T-cell (primary cell): ENCODE results near the gene TSNAX. TPM values are rescaled to one million over a fixed set of nuclear protein-coding genes. Genes with fewer than 3 reads are reported as not detected.

ENCODE experiments used
- ATAC-seq, 4 experiments: fragments of 200-7000 bp in 3 of 4; fragments of 150-1000 bp in 1 of 4; cut with Tn5 transposase; replicated peaks in 1 of 4; 1 replicate in 3 of 4; 2 replicates in 1 of 4; pipeline ENCODE4 v1.10.0; 2021; ENCODE audit warnings: moderate library complexity in 3 of 4, mild to moderate bottlenecking in 2 of 4, moderate number of reproducible peaks in 1 of 4
- CTCF ChIA-PET, 2 donors: fragments of 300-600 bp; sonication (Branson Sonifier 250); formaldehyde crosslinking; loops; one replicate each; lab custom pipeline; 2022; ENCODE audit warnings: antibody characterized with exemption in 2 of 2; lab: Charles Lee
- POLR2A ChIA-PET, 2 donors: fragments of 300-600 bp; sonication (Branson Sonifier 250); formaldehyde crosslinking; loops; one replicate each; lab custom pipeline; 2022; ENCODE audit warnings: antibody characterized with exemption in 2 of 2; lab: Charles Lee
- DNase-seq, 35 experiments: peaks; one replicate each; pipeline versions ENCODE4 v3.0.0 to v3.0.0-alpha.2; 2013 to 2023
- H3K27ac ChIP-seq: one replicate; pipeline ENCODE4 v1.5.1; 2013; ENCODE audit warnings: low read length
- H3K27me3 ChIP-seq, 2 experiments: replicated peaks in 1 of 2; 1 replicate in 1 of 2; 2 replicates in 1 of 2; pipeline versions ENCODE4 v1.6.1 to v1.7.0; 2013; ENCODE audit warnings: low read length in 1 of 2, mixed read lengths in 1 of 2; ENCODE audit not compliant: control insufficient read depth in 2 of 2, insufficient read depth in 2 of 2; ENCODE audit errors: extremely low read depth in 1 of 2
- H3K36me3 ChIP-seq, 2 donors: 1 replicate in 1 of 2; 2 replicates in 1 of 2; pipeline versions ENCODE4 v1.6.1 to v1.7.0; 2013; ENCODE audit warnings: low read length in 1 of 2; ENCODE audit not compliant: control insufficient read depth in 2 of 2, insufficient read depth in 1 of 2; ENCODE audit errors: extremely low read depth in 1 of 2
- H3K4me1 ChIP-seq, 2 experiments: 1 replicate in 1 of 2; 2 replicates in 1 of 2; pipeline versions ENCODE4 v1.6.1 to v1.7.0; 2013; ENCODE audit warnings: low read length in 2 of 2, mixed read lengths in 1 of 2; ENCODE audit not compliant: insufficient read depth in 2 of 2, control insufficient read depth in 1 of 2; ENCODE audit errors: extremely low read depth in 1 of 2
- H3K4me3 ChIP-seq, 2 donors: 1 replicate in 1 of 2; 2 replicates in 1 of 2; pipeline versions ENCODE4 v1.5.1 to v1.7.0; 2013; ENCODE audit warnings: mild to moderate bottlenecking in 2 of 2, low read length in 1 of 2, moderate library complexity in 1 of 2; ENCODE audit not compliant: control insufficient read depth in 1 of 2; ENCODE audit errors: extremely low read depth in 1 of 2
- H3K9me3 ChIP-seq: 2 replicates; pipeline ENCODE4 v1.7.0; 2013
- H3K27ac Mint-ChIP-seq, 2 donors: one replicate each; pipeline ENCODE4 v1.8.0; 2020 to 2021; ENCODE audit warnings: mild to moderate bottlenecking in 2 of 2, mixed read lengths in 2 of 2
- H3K27me3 Mint-ChIP-seq, 2 donors: one replicate each; pipeline ENCODE4 v1.8.0; 2021 to 2022; ENCODE audit warnings: mixed read lengths in 2 of 2
- H3K36me3 Mint-ChIP-seq: one replicate; pipeline ENCODE4 v1.8.0; 2021; ENCODE audit warnings: mixed read lengths
- H3K4me1 Mint-ChIP-seq, 3 donors: one replicate each; pipeline ENCODE4 v1.8.0; 2020 to 2022; ENCODE audit warnings: mixed read lengths in 3 of 3, mild to moderate bottlenecking in 1 of 3
- H3K4me3 Mint-ChIP-seq, 3 donors: one replicate each; pipeline ENCODE4 v1.8.0; 2020 to 2022; ENCODE audit warnings: mild to moderate bottlenecking in 3 of 3, mixed read lengths in 3 of 3, moderate library complexity in 3 of 3
- H3K9me3 Mint-ChIP-seq, 3 donors: one replicate each; pipeline ENCODE4 v1.8.0; 2020 to 2022; ENCODE audit warnings: mixed read lengths in 3 of 3
- WGBS: methylation state at CpG from one replicate; pipeline ENCODE4 v1.1.5; 2013; ENCODE audit warnings: missing lambda C conversion rate; ENCODE audit not compliant: insufficient coverage; 5-methylcytosine and 5-hydroxymethylcytosine counted together
- total RNA-seq, 35 experiments: library from RNA in 6 of 35; stranded (reverse) in 6 of 35; fragments of 120-200 nt in 1 of 35; gene quantifications; one replicate each; pipeline versions ENCODE4 v1.2.1 to v1.2.4 and lab custom pipeline; 2013 to 2026

The TSNAX gene
- total RNA-seq, 5 donors from 2014 or later (not counting 1 experiment from before 2014, with no cell fraction given): 31.0 to 40.6 (median 35.0) TPM

DNA sequence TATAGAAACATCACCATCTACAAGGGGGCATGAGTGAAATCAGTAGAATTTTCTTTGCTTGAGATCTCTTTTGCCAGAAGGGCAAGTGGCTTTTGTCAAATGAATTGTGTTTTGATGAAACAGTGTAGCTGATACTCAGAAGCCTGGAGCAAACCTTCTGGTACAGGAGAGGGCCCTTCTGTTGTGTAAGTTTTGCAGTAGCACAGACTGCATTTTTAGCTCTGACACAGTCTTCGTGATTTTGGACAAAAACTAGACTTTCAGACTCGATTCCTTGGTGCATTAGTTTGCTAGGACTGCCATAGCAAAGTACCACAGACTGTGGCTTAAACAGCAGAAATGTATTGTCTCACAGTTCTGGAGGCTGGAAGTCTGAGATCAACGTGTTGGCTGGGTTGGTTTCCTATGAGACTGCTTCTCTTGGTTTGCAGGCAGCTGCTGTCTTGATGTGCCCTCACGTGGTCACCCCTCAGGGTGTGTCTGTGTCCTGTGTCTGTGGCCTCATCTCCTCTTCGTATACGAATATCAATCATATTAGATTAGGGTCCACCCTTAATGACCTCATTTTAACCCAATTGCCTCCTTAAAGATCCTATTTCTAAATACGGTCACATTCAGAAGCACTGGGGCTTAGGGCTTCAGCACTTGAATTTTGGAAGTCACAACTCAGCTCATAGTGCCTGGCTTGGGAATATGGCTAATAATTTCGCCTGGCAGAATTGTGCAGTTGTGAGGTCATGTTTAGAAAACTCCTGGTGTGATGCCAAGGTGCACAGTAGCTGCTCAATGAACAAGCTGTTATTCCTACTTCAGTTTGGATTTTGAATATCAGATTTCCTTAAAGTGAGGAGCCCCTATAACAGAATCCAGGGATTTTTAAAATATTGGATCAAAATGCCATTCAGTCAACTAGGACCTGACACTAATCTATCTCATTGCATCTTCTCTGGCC lies 77.0 kb downstream of the TSNAX start:
- H3K27ac ChIP-seq: no peak overlapping the region
- ChIA-PET POLR2A (interaction anchor here in 1 of 2 donors (0.7 kb wide), 1 partner anchor 183 kb away, joined by 3 read pairs; the partner anchor contains the start of gene EGLN1), CTCF (interaction anchor here (0.6 to 2.0 kb wide), 7 partner anchors 11 to 248 kb away, joined by 3 to 7 read pairs (median 4); no protein-coding TSS in a partner anchor)
- no peak overlapping the region for H3K4me3 Mint-ChIP-seq
- peak in 3 of 35 experiments; percentile 11 to 16 (median 12) for DNase-seq
- peaks cover 9 to 16% (median 14%) of the 10 kb centered on the region in 3 donors for H3K4me1 Mint-ChIP-seq
- H3K4me1 ChIP-seq: peaks cover 4% of the 10 kb centered on the region in 2 experiments
- no peaks in the 10 kb centered on the region for H3K9me3 ChIP-seq
- no peak overlapping the region for H3K4me3 ChIP-seq
- no peaks in the 10 kb centered on the region for H3K36me3 Mint-ChIP-seq
- ATAC-seq: no peak
- H3K27me3 Mint-ChIP-seq: no peaks in the 10 kb centered on the region
- H3K9me3 Mint-ChIP-seq: no peaks in the 10 kb centered on the region
- H3K27me3 ChIP-seq: no peaks in the 10 kb centered on the region
- 55% methylated on average over 8 of the region's 8 CpGs for WGBS
- peak overlapping the region in 1 of 2 donors; percentile 60 for H3K27ac Mint-ChIP-seq
- no peaks in the 10 kb centered on the region for H3K36me3 ChIP-seq

DNA sequence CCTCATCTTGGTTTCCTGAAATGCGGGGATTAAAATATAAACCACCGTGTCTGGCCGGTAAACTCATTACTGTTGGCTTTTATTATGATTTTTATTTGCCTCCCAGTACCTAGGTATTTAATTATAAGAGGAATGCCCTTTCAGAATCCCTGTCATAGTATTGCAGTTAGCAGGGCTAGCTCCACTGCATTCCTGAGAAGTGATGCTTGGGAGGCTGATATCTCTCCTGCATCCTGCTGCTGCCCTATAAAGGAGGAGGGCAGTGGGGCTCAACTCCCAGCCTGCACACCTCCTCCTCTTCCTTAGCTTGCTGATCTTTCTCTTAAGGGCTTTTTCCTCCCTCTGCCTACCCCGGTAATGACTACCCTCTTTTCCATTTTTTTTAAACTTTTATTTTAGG lies 78.2 kb downstream of the TSNAX start:
- Mint-ChIP-seq H3K9me3 (no peaks in the 10 kb centered on the region), H3K4me1 (peaks cover 21 to 29% (median 26%) of the 10 kb centered on the region in 3 donors), H3K27ac (no peak overlapping the region), H3K27me3 (no peaks in the 10 kb centered on the region), H3K36me3 (no peaks in the 10 kb centered on the region), H3K4me3 (no peak overlapping the region)
- Histone ChIP-seq H3K36me3 (no peaks in the 10 kb centered on the region), H3K27me3 (no peaks in the 10 kb centered on the region), H3K4me1 (peaks cover 10 to 14% of the 10 kb centered on the region in 2 experiments), H3K4me3 (no peak overlapping the region), H3K27ac (no peak overlapping the region), H3K9me3 (no peaks in the 10 kb centered on the region)
- ATAC-seq (no peak), DNase-seq (no peak)
- 100% methylated on average over 1 of the region's 4 CpGs for WGBS
- ChIA-PET POLR2A (no interaction called here), CTCF (interaction anchor here in 1 of 2 donors (0.7 to 2.0 kb wide), 6 partner anchors 10 to 249 kb away, joined by 3 to 7 read pairs (median 5); no protein-coding TSS in a partner anchor)

DNA sequence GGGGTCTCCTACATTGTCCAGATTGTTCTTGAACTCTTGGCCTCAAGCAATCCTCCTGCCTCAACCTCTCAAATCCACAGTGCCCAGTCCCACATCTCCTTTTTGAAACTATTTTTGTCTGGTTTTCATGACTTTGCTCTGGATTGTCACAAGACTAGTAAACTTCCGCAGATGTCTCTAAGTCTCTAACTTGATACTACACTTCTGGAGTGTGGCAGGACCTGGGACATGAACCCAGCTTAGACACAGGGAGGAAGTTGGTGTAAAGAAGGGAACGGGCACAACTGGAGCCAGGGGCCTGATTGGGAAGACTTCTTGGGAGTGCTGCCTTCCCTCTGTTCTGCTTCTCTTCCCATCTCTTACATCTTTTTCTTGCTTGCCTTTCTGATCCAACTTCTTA lies 81.9 kb downstream of the TSNAX start:
- Histone ChIP-seq H3K36me3 (no peaks in the 10 kb centered on the region), H3K9me3 (no peaks in the 10 kb centered on the region), H3K27me3 (no peaks in the 10 kb centered on the region), H3K4me1 (peaks cover 37 to 39% of the 10 kb centered on the region in 2 experiments), H3K4me3 (no peak overlapping the region), H3K27ac (no peak overlapping the region)
- Mint-ChIP-seq H3K9me3 (peaks cover 5 to 13% (median 6%) of the 10 kb centered on the region in 3 donors), H3K4me3 (no peak overlapping the region), H3K27ac (peak overlapping the region; percentile 87 to 93), H3K27me3 (no peaks in the 10 kb centered on the region), H3K4me1 (peaks cover 51 to 56% (median 51%) of the 10 kb centered on the region in 3 donors), H3K36me3 (no peaks in the 10 kb centered on the region)
- POLR2A ChIA-PET: interaction anchor here in 1 of 2 donors (0.7 kb wide), 1 partner anchor 248 kb away, joined by 3 read pairs; no protein-coding TSS in a partner anchor
- CTCF ChIA-PET: no interaction called here
- WGBS: no CpG with 5 or more reads among the region's 2 CpGs
- DNase-seq: no peak
- no peak for ATAC-seq

GRCh38 chr1:231611111-231611510 lies 82.6 kb downstream of the TSNAX start:
- Mint-ChIP-seq H3K4me3 (peak overlapping the region in 1 of 3 donors; percentile 76), H3K27ac (peak overlapping the region; percentile 87 to 93), H3K36me3 (no peaks in the 10 kb centered on the region), H3K9me3 (peaks cover 5 to 13% (median 6%) of the 10 kb centered on the region in 3 donors), H3K4me1 (peaks cover 54 to 61% (median 54%) of the 10 kb centered on the region in 3 donors), H3K27me3 (no peaks in the 10 kb centered on the region)
- 92% methylated on average over 2 of the region's 5 CpGs for WGBS
- Histone ChIP-seq H3K27ac (no peak overlapping the region), H3K27me3 (no peaks in the 10 kb centered on the region), H3K9me3 (no peaks in the 10 kb centered on the region), H3K4me3 (no peak overlapping the region), H3K36me3 (no peaks in the 10 kb centered on the region), H3K4me1 (peaks cover 37 to 39% of the 10 kb centered on the region in 2 experiments)
- CTCF ChIA-PET: interaction anchor here in 1 of 2 donors (0.8 kb wide), 1 partner anchor 15 kb away, joined by 3 read pairs; no protein-coding TSS in a partner anchor
- ATAC-seq: no peak
- DNase-seq: no peak
- POLR2A ChIA-PET: interaction anchor here in 1 of 2 donors (0.7 kb wide), 1 partner anchor 248 kb away, joined by 3 read pairs; no protein-coding TSS in a partner anchor

GRCh38 chr1:231611851-231612250 lies 83.4 kb downstream of the TSNAX start:
- peak overlapping the region in 2 of 3 donors; percentile 69 to 76 for H3K4me3 Mint-ChIP-seq
- no peaks in the 10 kb centered on the region for H3K36me3 Mint-ChIP-seq
- Histone ChIP-seq H3K4me1 (peaks cover 37 to 39% of the 10 kb centered on the region in 2 experiments), H3K36me3 (no peaks in the 10 kb centered on the region), H3K4me3 (no peak overlapping the region), H3K9me3 (no peaks in the 10 kb centered on the region), H3K27me3 (no peaks in the 10 kb centered on the region), H3K27ac (peak overlapping the region; percentile 64)
- peak overlapping the region; percentile 87 to 93 for H3K27ac Mint-ChIP-seq
- H3K4me1 Mint-ChIP-seq: peaks cover 58 to 68% (median 60%) of the 10 kb centered on the region in 3 donors
- no peak for ATAC-seq
- peaks cover 5 to 13% (median 6%) of the 10 kb centered on the region in 3 donors for H3K9me3 Mint-ChIP-seq
- 87% methylated on average over 2 of the region's 5 CpGs for WGBS
- H3K27me3 Mint-ChIP-seq: no peaks in the 10 kb centered on the region
- ChIA-PET POLR2A (no interaction called here), CTCF (interaction anchor here in 1 of 2 donors (0.8 to 1.1 kb wide), 2 partner anchors 16 to 274 kb away, joined by 3 read pairs; partner anchors contain the start of genes EXOC8 and SPRTN)
- DNase-seq: peak in 1 of 35 experiments; percentile 25
